T follicular helper cell (primary cell): ENCODE measurements around the gene CST7.

Experiments used
- DNase-seq: peaks from one replicate; pipeline ENCODE4 v3.0.0-alpha.2; 2020; ENCODE audit warnings: low read depth

The CST7 gene

GRCh38 chr20:24964506-24964840 is 15.4 kb downstream of the CST7 start:
- DNase-seq: no peak

DNA sequence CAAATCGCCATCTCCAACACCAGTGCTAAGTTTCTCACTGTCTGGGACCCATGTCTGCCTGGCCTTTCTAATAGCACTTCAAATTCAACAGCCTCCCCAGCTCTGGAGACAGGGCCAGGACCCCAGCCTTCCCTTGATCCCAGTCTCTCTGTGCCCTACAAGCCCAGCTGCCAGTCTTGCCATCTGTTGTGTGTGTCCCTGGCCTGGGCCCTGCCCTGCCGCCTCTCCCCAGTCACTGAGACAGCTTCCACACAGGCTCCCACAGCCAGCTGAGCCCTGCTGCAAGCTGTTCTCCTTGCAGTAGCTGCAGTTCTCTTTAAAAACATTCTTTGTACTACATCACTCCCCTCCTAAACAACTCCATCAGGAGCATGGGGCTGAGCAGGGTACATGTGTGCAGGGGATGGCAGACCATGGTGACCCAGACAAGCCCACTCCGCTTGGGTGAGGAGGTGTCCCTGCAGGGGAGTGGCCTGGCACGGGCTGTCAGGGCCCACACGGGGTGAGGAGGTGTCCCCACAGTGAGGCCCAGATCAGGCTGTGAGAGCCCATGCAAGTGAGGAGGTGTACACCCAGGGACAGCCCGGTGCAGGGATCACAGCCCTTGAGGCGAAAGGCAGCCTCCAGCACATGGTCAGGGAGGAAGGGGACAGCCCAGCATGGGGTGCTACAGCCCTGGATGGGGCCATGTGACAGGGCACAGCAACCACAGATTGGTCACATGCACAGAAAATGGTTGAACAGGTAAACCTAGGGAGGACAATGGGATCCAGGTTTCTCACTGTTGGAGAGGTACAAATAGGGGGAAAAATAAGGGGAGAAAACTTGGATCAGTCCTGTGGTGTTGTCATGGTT is 16.2 kb downstream of the CST7 start:
- DNase-seq: no peak

GRCh38 chr20:24966317-24967012 is 17.4 kb downstream of the CST7 start:
- no peak for DNase-seq

DNA sequence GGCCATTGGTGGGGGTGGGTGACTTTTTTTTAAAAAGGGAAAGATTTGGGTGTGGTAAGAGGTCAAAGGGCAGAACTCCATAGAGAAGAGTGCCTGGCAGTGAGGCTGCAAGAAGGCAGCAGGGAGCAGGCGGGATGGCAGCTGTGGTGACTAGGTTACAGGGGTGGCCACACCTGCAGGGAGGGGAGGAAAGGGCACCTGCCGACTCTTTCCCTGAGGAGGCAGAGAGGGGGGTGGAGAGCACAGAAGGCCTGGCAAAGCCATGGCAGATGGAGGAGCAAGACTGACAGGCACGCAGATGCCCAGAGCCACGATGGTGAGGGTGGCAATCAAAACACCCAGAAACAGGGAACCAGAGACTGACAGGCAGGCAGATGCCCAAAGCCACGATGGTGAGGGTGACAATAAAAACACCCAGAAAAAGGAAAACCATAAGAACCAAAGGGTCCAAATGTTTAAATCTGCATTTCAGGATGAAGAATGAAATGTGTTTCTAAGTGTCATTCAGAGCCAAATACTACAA is 19.3 kb downstream of the CST7 start:
- DNase-seq: no peak

- DNase-seq: no peak
These were observed 20.3 kb downstream of the CST7 start for GRCh38 chr20:24969186-24970029.

DNA sequence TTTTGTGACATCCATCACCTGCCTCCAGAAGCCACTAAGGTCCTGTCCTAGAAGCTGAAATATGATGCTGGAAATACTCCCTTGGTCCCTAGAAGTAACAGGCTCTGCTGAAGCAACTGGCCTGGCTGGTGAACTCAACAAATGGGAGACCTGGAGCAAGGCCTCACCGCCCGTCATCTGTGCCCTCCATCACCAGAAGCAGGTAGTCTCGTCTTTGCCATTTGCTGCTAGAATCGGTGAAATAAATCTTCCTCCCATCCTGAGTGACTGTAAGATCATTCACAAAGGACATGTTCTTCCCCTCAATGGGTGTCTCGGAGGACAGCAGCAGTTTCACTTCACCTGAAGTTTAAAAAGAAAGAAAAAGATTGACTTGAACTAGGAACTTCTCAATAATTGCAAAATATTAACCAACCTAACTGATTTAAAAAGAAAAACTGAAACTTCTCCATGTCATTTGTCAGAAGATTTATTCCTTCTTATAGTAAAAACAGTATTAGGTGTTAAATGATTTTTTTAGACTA is 21.0 kb downstream of the CST7 start:
- no peak for DNase-seq

DNA sequence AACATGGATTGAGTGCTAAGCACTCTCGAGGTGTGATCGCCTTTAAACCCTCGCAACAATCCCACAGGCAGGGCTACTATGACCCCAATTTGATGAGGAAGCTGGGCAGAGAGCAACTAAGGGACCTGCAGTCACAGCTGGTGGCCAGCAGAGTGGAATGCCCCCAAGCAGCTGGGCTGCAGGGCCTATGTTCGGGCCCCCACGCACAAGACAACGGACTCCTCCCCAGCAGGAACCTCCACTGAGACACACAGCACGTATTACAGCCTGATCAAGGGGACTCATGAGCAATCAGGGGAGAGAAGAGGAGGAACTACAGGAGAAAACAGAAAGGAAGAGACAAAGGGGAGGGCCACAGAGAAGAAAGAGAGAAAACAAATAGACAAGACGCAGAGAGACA is 21.7 kb downstream of the CST7 start:
- DNase-seq: no peak

GRCh38 chr20:24971376-24972101 is 22.5 kb downstream of the CST7 start:
- DNase-seq: no peak

DNA sequence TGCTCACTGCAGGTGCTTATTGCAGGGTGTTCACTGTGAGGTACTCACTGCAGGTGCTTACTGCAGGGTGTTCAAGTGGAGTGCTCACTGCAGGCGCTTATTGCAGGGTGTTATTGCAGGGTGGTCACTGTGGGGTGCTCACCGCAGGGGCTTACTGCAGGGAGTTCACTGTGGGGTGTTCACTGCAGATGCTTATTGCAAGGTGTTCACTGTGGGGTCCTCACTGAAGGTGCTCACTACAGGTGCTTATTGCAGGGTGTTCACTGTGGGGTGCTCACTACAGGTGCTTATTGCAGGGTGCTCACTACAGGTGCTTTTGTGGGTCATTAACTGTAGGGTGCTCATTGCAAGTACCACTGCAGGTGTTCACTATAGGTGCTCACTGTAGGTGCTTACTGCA is 23.3 kb downstream of the CST7 start:
- no peak for DNase-seq

GRCh38 chr20:24977336-24977735 is 28.3 kb downstream of the CST7 start:
- no peak for DNase-seq

DNA sequence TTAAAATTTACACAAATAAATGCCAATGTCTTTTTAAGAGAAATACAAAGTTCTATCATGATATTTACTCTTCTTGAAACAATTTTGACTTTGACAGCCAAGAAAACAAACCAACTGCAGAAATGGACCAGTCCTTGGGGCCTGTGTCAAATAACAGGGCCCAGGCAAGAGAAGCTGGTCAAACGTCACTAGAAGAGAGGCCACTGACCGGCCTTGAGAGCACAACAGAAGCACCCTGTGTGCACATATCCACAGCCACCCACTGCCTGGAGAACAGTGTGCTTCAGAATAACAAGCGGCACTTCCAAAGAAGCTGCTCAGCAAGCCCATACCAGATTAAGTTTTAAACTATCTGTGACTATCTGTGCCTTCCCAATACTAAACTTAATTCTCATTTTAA is 28.7 kb downstream of the CST7 start:
- no peak for DNase-seq

DNA sequence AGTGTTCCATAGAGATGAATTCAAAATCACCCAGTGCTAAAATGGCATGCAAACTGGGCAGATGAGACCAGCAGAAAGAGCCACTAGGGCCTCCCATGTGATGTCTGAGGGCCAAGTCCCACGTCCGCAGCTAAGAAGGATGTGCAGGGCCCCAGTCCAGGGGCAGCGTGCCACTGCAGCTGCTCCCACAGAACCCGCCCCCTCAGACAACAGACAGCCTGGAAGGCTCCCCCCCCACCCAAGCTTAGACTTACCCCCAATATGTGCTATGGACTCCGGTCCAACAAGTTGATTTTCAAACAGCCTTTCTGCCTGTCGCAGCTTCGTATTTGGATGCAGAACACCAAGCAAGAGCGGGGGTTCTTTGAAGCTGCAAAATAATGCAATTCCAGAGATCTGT is 29.4 kb downstream of the CST7 start:
- no peak for DNase-seq

GRCh38 chr20:24979036-24979960 is 30.2 kb downstream of the CST7 start:
- no peak for DNase-seq

DNA sequence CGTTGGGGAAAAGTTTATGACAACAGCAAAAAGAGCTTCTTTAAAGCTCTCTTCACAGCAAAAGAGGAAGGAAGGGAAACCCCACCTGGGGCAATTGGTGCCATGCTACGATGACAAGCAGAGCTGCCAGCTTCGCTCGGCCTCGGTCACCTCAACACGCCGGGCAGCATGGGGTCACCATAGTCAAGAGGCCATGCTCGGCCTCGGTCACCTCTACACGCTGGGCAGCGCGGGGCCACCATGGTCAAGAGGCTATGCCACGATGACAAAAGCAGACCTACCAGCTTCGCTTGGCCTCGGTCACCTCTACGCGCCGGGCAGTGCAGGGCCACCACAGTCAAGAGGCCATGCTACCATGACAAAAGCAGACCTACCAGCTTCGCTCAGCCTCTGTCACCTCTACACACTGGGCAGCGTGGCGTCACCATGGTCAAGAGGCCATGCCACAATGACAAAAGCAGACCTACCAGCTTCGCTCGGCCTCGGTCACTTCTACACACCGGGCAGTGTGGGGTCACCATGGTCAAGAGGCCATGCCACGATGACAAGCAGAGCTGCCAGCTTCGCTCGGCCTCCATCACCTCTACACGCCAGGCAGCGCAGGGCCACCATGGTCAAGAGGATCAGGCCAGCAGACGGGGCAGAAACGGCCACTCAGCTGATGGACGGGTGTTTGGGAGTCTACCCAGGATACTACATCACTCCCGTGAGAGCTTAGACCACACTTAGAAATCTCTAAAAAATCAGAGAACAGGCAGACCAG is 31.4 kb downstream of the CST7 start:
- no peak for DNase-seq

GRCh38 chr20:24981282-24981681 is 32.2 kb downstream of the CST7 start:
- DNase-seq: no peak

DNA sequence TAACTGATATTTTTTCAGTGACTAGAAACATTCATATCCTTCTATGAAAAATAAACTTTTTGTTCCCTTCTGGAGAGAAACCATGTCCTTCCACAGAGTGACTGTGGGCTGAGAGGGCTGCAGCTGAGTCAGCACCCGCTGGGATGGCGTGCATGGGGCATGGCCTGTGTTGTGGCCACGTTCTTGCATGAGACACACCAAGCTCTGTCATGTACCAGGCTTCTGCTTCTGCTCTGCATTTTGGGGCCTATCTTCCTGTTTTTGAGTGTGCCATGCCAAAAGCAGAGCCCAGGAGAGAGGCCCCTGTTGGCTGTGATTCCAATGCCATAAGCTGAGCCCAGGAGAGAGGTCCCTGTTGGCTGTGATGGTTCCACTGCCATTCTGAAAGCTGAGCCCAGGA is 32.7 kb downstream of the CST7 start:
- no peak for DNase-seq

GRCh38 chr20:24983896-24984295 is 34.8 kb downstream of the CST7 start:
- no peak for DNase-seq

GRCh38 chr20:24984961-24985640 is 36.0 kb downstream of the CST7 start:
- no peak for DNase-seq

GRCh38 chr20:24985802-24986201 is 36.7 kb downstream of the CST7 start:
- DNase-seq: no peak
